GM19193 (cell line): ENCODE results near the gene PDE1A.

ENCODE experiments used
- POLR2A ChIP-seq: IDR thresholded peaks from 4 replicates; pipeline ENCODE4 v1.6.1; 2011; ENCODE audit not compliant: insufficient read depth, insufficient read length; ENCODE audit errors: extremely low read depth

The PDE1A gene

DNA sequence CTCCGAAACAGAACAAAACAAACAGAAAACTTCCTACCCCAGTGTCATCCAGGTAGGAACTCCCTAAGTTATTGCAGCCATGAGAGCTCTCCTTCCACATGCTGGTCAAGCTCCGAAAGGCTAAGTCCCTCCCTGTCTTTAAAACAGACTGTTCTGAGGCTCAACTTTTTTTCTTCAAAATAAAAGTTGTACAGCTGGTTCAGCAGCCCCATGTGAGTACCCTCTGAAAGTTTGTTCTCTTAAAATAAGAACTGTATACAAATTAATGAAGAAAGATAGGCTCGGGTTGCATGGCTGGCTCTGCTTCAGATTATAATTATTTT is at the start of gene PDE1A:
Gene PDE1A, minus strand, starts transcription at position 119 of the 323 bp plus-strand sequence.
- TF ChIP-seq POLR2A = no peak

DNA sequence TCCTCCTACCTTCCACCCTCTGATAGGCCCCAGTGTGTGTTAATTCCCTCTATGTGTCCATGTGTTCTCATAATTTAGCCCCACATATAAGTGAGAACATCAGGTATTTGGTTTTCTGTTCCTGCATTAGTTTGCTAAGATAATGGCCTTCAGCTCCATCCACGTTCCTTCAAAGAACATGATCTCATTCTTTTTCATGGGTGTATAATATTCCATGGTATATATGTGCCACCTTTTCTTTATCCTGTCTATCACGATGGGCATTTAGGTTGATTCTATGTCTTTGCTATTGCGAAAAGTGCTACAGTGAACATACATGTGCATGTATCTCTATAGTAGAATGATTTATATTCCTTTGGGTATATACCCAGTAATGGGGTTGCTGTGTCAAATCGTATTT is 46.8 kb upstream of the PDE1A start:
- TF ChIP-seq POLR2A = no peak

DNA sequence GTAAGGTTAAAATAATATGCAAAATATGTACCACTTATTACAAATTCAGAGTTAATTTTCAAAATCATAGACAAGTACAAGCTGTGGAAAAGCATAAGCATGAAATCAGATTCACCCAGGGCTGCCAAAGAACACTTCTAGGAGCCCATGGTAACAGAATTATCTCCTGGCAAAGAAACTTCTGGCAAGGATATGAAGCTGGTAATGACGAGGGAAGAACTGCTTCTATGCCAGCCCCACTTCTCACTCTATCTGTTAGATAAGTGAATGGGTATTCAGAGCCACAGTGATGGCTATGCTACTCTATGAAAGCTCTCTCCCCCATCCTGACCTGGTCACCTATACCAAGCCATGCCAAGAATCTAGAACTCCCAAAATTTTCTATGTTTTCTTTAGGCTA is 36.9 kb upstream of the PDE1A start:
- TF ChIP-seq POLR2A = no peak

DNA sequence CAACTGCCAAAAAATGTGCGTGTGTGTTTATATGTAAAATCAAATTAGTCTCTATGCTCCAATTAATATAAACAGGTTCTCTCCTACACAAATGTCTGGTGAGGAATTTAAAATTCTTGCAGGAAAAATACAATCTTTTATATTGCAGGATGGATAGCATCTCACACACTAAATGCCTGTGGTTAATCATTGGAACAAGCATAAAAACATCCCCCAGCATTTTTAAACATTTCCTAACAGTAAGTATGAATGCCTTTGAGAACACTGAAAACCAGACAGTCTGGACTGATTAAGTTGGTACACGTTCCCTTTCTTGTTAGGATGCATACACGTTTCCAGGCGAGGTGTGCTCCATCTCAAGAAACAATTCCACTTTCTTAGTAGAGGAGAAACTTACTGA is 29.9 kb upstream of the PDE1A start:
- no peak for TF ChIP-seq POLR2A

DNA sequence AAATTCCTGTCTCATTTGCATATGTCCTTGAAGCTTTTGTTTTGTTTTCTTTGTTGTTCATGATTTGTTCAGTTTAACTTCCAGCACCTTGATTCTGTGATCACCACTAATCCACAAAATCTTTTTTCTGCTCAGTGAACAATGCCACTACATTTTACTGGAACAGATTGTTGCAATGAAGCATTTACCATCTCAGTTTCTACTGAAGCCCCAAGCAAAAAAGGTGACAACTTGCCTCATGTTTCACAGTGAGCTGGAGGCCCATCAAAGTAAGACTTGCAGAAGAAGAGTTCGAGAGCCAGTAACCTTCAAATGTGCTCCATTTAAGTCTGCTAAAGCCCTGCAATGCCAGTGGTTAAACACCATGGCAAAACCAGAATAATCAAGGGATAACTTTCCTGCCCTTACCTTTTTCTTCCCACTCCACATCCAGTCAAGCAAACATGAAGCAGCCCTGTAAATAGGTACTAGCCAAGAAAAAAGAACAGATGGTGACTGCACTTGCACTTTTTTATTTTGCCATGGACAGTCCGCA is 25.7 kb upstream of the PDE1A start:
- TF ChIP-seq POLR2A = no peak

DNA sequence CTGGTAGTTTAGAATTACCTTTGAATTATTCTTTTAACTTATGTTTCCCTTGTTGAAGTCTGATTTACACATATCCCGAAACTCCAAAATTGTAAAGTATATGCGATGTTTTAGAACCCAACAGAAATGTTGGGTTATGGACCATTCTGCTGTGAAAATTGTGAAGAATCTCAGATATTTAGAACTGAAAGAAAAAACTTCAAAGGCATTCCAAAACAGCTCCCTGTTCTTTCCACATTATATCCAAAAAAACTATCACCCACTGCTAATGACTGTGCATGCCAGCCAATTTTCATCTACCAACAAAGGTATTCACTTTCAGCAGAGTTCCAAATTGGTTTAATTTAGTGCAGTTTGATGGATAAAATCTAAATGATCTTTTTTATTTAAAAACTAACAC is 21.5 kb upstream of the PDE1A start:
- no peak for TF ChIP-seq POLR2A

DNA sequence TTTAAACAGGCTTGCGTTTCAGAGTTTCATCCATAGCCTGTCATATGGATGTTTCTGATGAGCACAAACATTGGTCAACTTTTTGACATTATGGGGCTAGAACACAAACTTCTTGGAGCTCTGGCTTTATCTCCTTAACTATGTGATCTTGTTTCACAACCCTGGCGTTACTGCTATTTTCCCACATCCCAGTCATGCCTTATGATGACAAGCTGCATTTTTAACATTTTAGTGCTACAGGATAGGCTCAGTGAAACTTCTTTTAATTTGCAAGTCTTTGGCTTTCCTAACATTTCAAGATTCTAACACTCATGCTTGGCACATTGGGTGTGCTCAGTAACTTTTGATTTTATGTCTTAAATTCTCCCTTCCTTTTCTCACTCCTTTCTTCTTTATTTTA is 21.0 kb upstream of the PDE1A start:
- TF ChIP-seq POLR2A = no peak

DNA sequence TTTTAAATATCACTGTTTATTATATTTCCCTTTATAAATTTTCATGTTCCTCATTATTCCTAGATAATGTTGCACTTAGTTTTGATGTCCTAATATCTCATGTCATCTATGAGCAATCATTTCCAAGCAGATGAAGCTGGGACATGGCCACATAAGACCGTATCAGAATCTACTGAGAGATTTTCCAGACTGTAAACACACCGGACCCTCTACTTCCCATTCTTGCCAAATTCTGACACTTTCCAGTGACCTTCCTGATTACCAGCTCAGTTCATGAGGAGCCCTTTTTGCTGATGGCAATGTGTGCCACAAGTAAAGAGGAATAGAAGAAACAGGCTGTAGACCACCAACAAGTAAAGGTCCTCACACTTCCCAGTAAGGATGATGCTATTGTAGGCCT is 20.3 kb upstream of the PDE1A start:
- no peak for TF ChIP-seq POLR2A

DNA sequence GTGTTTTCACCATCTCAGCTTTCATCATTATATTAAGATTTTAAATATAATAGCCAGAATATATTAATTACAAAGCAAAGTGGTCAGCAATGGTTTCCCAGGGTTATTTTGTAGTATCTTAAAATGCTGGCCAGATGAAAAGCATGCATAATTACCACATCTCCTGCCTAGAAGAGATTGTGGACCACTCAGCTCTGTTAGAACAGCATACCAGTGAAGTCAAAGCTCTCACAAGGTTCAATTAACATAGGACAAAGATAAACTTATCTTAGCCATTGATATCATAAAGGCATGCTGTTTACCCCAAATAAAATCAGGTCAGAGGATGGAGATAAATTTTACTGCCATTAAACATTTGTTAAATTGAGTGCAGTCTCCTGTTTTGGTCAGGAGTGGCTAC is 19.3 kb upstream of the PDE1A start:
- TF ChIP-seq POLR2A = no peak

DNA sequence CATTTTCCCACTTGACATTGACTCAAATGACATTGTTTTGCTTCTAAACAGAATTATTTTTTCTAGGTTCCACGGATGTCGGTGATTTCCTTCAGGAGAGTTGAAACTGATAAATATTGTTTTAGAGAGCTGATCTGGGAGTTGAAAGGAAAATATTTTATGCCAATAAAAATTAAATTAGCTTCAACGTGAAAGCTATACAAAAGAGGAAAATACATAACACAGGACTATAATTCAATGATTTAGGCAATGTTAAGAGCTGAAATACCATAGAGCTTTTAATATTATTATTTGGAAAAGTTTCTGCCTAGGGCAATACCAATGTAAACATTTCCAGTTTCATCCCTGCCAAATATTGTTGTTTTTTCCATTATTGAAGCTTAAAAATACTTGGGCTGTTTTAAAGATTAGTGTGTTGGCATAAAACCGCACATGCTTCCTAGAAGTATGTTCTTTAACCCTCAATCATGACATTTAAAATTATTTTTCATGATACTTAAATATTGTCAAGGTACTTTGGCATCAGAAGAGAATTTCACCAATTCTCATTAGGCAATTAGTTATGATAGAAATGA is 18.6 kb upstream of the PDE1A start:
- TF ChIP-seq POLR2A = no peak

DNA sequence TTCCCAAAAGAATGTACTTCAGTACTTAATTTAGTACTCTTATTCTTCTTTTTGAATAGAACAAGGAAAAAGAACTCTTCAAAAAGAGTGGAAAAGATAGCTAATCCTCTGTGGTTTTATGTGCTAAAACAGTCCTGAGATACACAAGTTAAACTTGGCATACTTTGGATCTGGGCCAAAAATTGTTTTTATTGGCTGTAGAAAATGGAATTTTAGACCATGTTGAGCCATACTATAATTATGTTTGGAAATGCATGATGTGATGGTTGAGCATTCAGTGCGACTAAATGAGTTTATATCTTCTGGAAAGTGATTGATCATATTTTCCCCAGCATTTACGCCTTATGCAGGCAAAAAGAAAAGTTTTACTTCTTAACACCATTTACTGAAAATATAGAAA is 18.0 kb upstream of the PDE1A start:
- TF ChIP-seq POLR2A = no peak

DNA sequence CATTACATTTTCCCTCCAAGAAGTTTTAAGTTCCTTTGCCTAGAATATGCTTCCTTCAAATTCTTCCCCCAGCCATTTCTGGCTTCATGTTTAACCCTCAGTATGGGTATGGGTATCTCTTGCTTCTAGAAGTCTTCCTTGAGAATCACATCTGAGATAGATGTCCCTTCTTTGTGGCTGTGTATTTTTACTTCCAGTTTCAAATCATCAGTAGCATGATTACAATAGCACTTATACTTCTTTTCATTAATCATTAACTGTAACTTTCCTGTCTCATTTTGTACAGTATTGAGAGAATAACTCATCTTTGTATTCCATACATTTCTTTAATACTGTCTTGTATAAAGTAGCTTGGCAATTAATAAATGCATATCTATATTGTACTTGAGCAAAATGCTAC is 17.3 kb upstream of the PDE1A start:
- no peak for TF ChIP-seq POLR2A

DNA sequence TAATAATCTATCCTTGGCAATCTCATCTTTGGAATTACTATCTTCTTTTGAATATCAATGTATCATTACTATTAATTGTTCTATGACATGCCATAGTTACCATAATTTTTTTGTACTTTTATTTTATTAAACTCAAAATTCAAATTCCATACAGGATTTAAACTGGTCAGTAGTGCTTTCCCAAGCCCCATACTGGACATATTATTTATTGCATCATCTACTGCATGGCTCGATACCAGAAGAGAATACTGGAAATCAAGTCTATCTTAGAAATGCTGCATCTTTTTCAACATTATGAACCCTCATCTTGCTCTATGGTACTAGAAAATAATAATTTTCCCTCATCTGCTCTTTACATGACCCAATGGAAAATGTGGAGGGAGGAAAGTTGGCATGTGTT is 9.4 kb upstream of the PDE1A start:
- no peak for TF ChIP-seq POLR2A

DNA sequence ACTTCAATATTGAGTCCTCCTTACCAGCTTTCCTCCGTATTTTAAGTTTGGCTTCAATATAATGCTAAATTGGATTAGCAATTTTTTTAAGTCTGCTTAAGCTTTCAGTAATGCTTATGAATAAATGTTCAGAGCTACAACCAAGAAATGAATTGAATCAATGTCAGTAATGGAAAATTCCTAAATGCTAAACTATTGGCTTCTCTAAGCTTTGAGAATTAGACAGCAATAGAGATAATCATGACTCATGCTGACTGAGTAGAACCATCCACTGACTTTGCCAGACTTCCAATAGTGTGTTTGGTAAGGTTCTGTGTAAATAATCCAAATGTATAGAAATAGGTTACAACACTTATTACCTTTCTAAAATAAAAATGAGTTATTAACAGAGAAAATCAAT is 8.9 kb upstream of the PDE1A start:
- no peak for TF ChIP-seq POLR2A

DNA sequence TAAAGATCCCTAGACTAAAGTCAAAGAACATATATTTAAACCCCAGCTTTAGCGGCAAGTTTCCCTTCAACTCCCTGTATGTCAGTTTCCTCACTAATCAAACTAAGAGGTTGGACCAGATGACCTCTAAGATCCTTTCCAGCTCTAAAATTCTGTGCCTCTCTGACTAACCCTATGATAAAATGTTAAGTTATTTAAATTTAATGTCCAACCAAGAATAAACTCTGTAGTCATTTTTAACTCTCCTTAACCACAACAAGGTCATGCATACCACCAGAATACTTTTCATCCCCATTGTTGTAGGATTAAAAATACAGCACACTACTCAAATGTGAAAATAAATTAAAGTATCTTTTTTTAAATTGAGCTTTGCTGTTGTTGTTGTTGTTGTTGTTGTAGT is 5.2 kb upstream of the PDE1A start:
- no peak for TF ChIP-seq POLR2A

DNA sequence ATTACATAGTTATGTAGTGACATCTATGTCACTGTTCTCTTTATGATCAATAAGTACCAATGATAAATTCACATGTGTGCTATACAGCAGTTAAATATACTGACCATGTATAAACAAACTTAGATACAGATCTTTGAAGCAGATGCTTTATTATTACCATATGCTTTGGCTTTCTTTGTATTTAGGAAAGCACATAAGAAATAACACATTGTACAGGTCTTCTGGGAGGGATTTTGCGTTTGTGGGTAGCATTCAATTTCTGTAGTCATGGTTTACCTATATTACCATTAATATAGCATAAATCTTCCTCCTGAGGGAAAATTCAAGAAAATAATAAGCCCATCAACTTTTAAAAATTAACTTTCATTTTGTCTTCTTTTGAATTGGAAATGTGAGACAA is 1.6 kb upstream of the PDE1A start:
- TF ChIP-seq POLR2A = no peak

DNA sequence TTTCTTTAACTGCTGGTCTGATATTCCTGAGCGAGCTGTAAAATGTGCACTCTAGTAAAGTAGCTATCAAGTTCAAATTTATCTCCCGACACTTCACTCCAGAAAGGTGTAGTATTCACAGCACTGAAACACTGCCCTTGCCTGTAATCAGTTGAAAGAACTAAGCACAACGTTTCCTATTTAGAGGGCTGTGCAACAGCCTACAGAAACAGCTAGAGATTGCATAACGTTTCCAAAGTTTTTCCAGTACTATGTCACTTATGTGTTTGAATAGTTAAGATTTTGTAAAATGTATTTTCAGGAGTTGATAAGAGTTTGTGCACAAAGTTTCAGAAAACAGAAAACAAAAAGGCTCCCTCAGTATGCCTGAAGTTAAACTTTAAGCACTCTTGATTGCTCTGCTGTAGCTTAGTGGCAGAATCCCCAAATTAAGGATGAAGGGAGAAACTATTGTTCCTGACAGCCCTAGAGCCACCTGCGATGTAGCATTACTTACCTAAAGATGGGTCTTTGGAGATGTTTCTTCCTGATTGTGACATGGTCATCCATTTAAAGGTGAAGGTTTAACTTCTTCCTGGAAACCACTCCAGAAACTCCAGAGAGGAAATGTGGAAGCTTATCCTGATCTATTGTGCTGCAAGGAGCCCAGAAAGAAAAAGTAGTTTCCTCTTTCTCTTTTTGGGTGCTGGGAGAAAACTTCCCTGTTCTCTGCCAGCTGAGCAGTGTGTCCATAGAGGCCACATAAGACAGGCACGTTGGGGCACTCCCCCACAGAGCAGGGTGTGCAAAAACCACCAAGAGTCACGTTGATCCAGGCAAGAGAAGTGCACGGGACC is 536 bp downstream of the PDE1A start:
- no peak for TF ChIP-seq POLR2A

DNA sequence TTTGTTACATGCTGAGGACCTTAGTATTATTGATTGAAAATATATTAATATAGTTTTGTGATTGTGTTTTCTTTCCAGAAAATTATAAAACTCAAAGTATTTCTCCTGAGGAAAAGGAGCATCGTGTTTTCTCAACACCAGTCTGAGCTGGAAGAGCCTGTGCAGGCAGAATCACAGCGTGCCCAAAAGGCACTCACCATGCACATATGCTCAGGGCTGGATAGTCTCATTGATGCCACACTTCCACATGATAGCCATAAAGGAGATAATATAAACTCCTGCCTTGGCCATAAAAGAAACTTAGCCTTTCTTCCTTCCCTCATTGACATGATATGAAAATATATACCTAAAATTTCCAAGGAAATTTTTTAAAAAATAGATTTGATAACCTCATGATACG is 4.0 kb downstream of the PDE1A start:
- TF ChIP-seq POLR2A = no peak

DNA sequence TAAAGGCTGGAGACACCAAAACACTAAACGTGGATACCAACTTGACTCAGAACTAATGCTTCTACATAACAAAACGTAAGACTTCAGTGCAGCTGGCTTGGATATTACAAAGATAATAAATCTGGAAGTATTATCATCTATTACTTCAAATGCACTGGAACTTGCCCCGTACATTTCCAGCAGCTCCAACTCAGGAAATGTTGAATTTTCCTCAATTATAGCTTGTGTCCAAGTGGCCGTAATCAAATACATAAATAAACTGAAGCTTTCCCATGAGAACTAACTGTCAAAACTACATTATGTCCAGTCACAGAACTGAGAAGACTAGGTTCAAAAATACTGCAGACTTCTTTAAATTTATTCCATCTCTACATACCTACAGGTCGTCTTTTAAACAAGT is 6.2 kb downstream of the PDE1A start:
- TF ChIP-seq POLR2A = no peak
